Naive thymus-derived CD4-positive, alpha-beta T cell (primary cell): ENCODE results near the gene FAAP100. TPM values are rescaled to one million over a fixed set of nuclear protein-coding genes. Genes with fewer than 3 reads are reported as not detected.

ENCODE experiments used
- ATAC-seq: fragments of 150-1000 bp; cut with Tn5 transposase; 2 replicates; pipeline ENCODE4 v1.10.0; 2021; ENCODE audit warnings: mild to moderate bottlenecking, moderate library complexity
- CTCF ChIA-PET: fragments of 350-600 bp; sonication (Branson Sonifier 250); formaldehyde crosslinking; loops from one replicate; lab custom pipeline; 2021; ENCODE audit warnings: antibody characterized with exemption; lab: Charles Lee
- POLR2A ChIA-PET: fragments of 350-600 bp; sonication (Branson Sonifier 250); formaldehyde crosslinking; loops from one replicate; lab custom pipeline; 2021; ENCODE audit warnings: antibody characterized with exemption, inconsistent platforms; lab: Charles Lee
- DNase-seq, 9 donors: peaks; one replicate each; pipeline versions ENCODE4 v3.0.0 to v3.0.0-alpha.2; 2020 to 2022; ENCODE audit warnings: mixed read lengths in 1 of 9
- H3K27ac ChIP-seq: one replicate; pipeline ENCODE4 v1.7.0; 2013; ENCODE audit warnings: mild to moderate bottlenecking, low read depth, low read length, moderate library complexity
- H3K27me3 ChIP-seq, 2 donors: one replicate each; pipeline ENCODE4 v1.7.0; 2013; ENCODE audit warnings: low read length in 2 of 2, mild to moderate bottlenecking in 2 of 2, moderate library complexity in 2 of 2; ENCODE audit not compliant: control insufficient read depth in 2 of 2, insufficient read depth in 2 of 2
- H3K36me3 ChIP-seq, 3 experiments: 1 replicate in 2 of 3; 2 replicates in 1 of 3; pipeline ENCODE4 v1.7.0; 2013; ENCODE audit warnings: low read length in 3 of 3, mild to moderate bottlenecking in 3 of 3, moderate library complexity in 1 of 3; ENCODE audit not compliant: insufficient read depth in 3 of 3, control insufficient read depth in 2 of 3
- H3K4me1 ChIP-seq, 2 donors: one replicate each; pipeline ENCODE4 v1.7.0; 2013; ENCODE audit warnings: low read length in 2 of 2, mild to moderate bottlenecking in 2 of 2, moderate library complexity in 1 of 2; ENCODE audit not compliant: control insufficient read depth in 2 of 2, insufficient read depth in 2 of 2
- H3K4me3 ChIP-seq: 2 replicates; pipeline ENCODE4 v1.7.0; 2013; ENCODE audit warnings: mild to moderate bottlenecking, low read length
- H3K9me3 ChIP-seq, 3 experiments: 1 replicate in 2 of 3; 2 replicates in 1 of 3; pipeline ENCODE4 v1.7.0; 2013; ENCODE audit warnings: low read length in 3 of 3; ENCODE audit not compliant: control insufficient read depth in 2 of 3
- H3K27ac Mint-ChIP-seq, 9 donors: one replicate each; pipeline ENCODE4 v1.8.0; 2020 to 2022; ENCODE audit warnings: mixed read lengths in 9 of 9, mild to moderate bottlenecking in 8 of 9, moderate library complexity in 5 of 9, inconsistent platforms in 2 of 9
- H3K27me3 Mint-ChIP-seq, 5 donors: one replicate each; pipeline ENCODE4 v1.8.0; 2021 to 2022; ENCODE audit warnings: mixed read lengths in 5 of 5, mild to moderate bottlenecking in 1 of 5
- H3K36me3 Mint-ChIP-seq, 5 donors: one replicate each; pipeline ENCODE4 v1.8.0; 2020 to 2022; ENCODE audit warnings: mixed read lengths in 5 of 5, mild to moderate bottlenecking in 3 of 5, inconsistent platforms in 1 of 5
- H3K4me1 Mint-ChIP-seq, 7 donors: one replicate each; pipeline ENCODE4 v1.8.0; 2020 to 2022; ENCODE audit warnings: mixed read lengths in 7 of 7, mild to moderate bottlenecking in 3 of 7, inconsistent platforms in 1 of 7
- H3K4me3 Mint-ChIP-seq, 10 donors: one replicate each; pipeline ENCODE4 v1.8.0; 2020 to 2022; ENCODE audit warnings: mild to moderate bottlenecking in 10 of 10, mixed read lengths in 10 of 10, moderate library complexity in 6 of 10, inconsistent platforms in 2 of 10
- H3K9me3 Mint-ChIP-seq, 11 donors: one replicate each; pipeline ENCODE4 v1.8.0; 2020 to 2022; ENCODE audit warnings: mixed read lengths in 11 of 11, mild to moderate bottlenecking in 4 of 11, inconsistent platforms in 1 of 11, moderate library complexity in 1 of 11
- intact Hi-C, 2 donors: fragments of 100-400 bp; cut with micrococcal nuclease; formaldehyde crosslinking; loops; one replicate each; pipeline ENCODE4 v1.15.1; 2023
- polyA plus RNA-seq, 2 donors: library from polyadenylated mRNA; unstranded; fragments of 300-500 nt; fragmentation: Illumina TruSeq; gene quantifications; one replicate each; pipeline ENCODE4 v1.2.3, GENCODE V29; 2021
- total RNA-seq, 6 experiments: library from RNA in 5 of 6; stranded (reverse) in 5 of 6; gene quantifications; 1 replicate in 5 of 6; 2 replicates in 1 of 6; pipeline ENCODE4 v1.2.3 and lab custom pipeline; 2021 to 2026

Gene FAAP100
- total and polyA plus RNA-seq, 7 experiments from 2014 or later = 9.0 to 57.0 (median 37.7) TPM

DNA sequence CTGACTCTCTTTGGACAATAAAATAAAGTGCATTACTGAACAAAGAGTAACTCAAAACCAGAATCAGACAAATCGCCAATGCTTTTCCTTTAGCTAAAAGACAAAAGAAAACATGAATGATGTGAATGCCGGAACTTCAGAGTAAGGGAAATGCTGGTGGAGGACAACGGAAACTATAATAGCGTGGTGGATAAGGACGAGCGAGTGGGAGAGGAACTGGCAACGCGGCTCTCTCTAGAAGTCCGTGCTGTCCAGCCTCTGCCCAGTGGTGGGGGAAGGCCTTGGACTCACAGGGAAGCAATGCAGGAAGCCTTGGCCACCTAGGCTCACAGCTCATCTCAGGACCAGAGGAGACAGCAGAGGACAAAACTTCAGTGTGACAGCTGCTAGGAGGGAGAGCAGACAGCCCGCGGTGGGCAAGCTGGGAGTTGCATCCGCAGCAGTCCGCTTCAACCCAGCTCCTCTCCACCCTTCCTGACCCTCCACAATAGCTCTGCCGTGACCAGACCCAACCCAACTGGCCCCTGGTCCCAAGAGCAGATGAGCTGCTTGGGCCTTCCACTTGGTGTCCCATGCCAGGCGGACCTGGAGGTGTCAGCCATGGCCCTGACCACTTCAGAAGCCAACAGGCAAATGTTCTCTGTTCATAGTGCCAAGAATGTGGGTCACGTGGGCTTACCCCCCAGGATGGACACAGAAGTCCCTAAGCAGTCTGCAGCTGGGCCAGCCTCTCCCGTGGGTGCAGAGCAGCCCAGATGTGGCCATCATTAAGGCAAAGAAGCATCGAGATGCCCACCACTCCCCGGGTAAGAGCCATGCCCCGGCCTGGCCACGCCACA lies 5.3 kb upstream of the FAAP100 start:
- ChIA-PET POLR2A (interaction anchor here (0.8 to 1.0 kb wide), 2 partner anchors 9 to 19 kb away, joined by 3 read pairs; no protein-coding TSS in a partner anchor), CTCF (no interaction called here)
- Mint-ChIP-seq H3K9me3 (no peaks in the 10 kb centered on the region), H3K4me1 (peaks cover 7 to 20% (median 17%) of the 10 kb centered on the region in 7 donors), H3K27ac (peak overlapping the region in 2 of 9 donors; percentile 3 to 64), H3K27me3 (no peaks in the 10 kb centered on the region), H3K4me3 (no peak overlapping the region), H3K36me3 (peaks cover 0 to 18% (median 5%) of the 10 kb centered on the region in 5 donors)
- Histone ChIP-seq H3K4me3 (no peak overlapping the region), H3K27me3 (no peaks in the 10 kb centered on the region), H3K27ac (no peak overlapping the region), H3K4me1 (peaks cover 11 to 12% of the 10 kb centered on the region in 2 donors), H3K9me3 (no peaks in the 10 kb centered on the region), H3K36me3 (peaks cover 0 to 48% (median 3%) of the 10 kb centered on the region in 3 experiments)
- ATAC-seq (no peak), DNase-seq (no peak)
- intact Hi-C loops = loop anchor here in 1 of 2 donors (10.0 kb wide), 1 partner anchor 1103 kb away; no protein-coding TSS in a partner anchor

DNA sequence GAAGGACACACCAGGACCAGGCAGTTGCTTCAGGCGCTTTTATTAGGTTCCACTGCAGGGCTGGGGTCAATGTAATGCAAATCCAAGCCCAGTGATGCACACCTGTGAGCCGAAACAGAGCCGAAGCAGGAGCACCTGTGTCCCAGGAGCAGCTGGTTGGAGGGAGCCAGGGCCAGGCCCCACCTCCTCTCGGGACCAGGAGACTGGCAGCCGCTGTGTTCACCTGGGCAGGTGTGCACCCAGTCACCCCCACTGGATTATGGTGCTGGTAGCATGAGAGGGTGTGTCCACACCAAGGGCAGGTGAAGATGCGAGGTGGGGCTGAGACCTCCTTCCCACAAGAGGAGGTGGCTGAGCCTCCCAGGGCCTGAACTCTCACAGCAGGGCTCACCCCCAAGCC lies 4.7 kb upstream of the FAAP100 start:
- H3K9me3 Mint-ChIP-seq = no peaks in the 10 kb centered on the region

DNA sequence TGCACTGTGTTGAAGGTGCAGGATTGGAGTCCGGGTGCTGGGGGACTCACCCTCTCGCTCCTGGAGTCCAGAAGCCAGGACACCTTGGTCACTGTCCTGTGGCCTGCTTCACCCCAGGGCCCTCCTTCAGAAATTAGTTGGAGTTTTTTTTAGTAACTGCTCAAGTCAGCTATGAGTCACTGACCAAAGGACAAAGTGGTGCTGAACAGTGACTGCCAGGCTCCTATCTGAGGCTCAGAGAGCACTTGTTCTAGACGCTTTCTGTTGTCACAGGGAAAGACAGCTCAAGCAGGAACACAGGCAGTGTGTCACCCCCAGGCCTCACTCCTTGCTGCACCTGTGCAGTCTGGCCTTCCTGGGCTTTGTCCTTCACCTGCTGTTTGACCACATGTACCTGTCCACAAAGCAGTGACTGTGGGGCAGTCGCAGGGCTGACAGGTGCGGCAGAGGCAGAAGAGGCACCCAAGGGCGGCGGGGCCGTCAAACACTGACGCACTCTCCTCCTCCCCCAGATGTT lies 4.1 kb upstream of the FAAP100 start:
- peaks cover 14 to 15% of the 10 kb centered on the region in 2 donors for H3K4me1 ChIP-seq
- DNase-seq (no peak), ATAC-seq (no peak)
- Mint-ChIP-seq H3K36me3 (peaks cover 0 to 15% (median 3%) of the 10 kb centered on the region in 5 donors), H3K27ac (no peak overlapping the region), H3K27me3 (no peaks in the 10 kb centered on the region), H3K9me3 (no peaks in the 10 kb centered on the region), H3K4me1 (peaks cover 11 to 24% (median 21%) of the 10 kb centered on the region in 7 donors), H3K4me3 (no peak overlapping the region)
- peaks cover 0 to 36% (median 0%) of the 10 kb centered on the region in 3 experiments for H3K36me3 ChIP-seq
- ChIA-PET POLR2A (interaction anchor here (0.8 to 6.0 kb wide), 2 partner anchors 14 to 45 kb away, joined by 3 to 65 read pairs; partner anchors contain the start of gene ACTG1), CTCF (interaction anchor here (1.0 kb wide), 1 partner anchor 8 kb away, joined by 4 read pairs; no protein-coding TSS in a partner anchor)
- no peaks in the 10 kb centered on the region for H3K27me3 ChIP-seq
- no peaks in the 10 kb centered on the region for H3K9me3 ChIP-seq
- H3K4me3 ChIP-seq = no peak overlapping the region
- intact Hi-C loops = loop anchor here in 1 of 2 donors (10.0 kb wide), 1 partner anchor 1101 kb away; no protein-coding TSS in a partner anchor
- H3K27ac ChIP-seq = no peak overlapping the region

More for the DNA sequence above, 4.7 kb upstream of the FAAP100 start:
- H3K36me3 ChIP-seq = peaks cover 0 to 42% (median under 1%) of the 10 kb centered on the region in 3 experiments
- peaks cover 11 to 12% of the 10 kb centered on the region in 2 donors for H3K4me1 ChIP-seq
- Mint-ChIP-seq H3K4me1 (peaks cover 7 to 20% (median 17%) of the 10 kb centered on the region in 7 donors), H3K27ac (no peak overlapping the region), H3K36me3 (peaks cover 0 to 16% (median 3%) of the 10 kb centered on the region in 5 donors), H3K27me3 (no peaks in the 10 kb centered on the region), H3K4me3 (no peak overlapping the region)
- no peak overlapping the region for H3K4me3 ChIP-seq
- ChIA-PET CTCF (no interaction called here), POLR2A (interaction anchor here (0.8 to 1.0 kb wide), 2 partner anchors 10 to 19 kb away, joined by 3 read pairs; no protein-coding TSS in a partner anchor)
- H3K27me3 ChIP-seq = no peaks in the 10 kb centered on the region
- no peaks in the 10 kb centered on the region for H3K9me3 ChIP-seq
- no peak overlapping the region for H3K27ac ChIP-seq
- no peak for DNase-seq
- intact Hi-C loops = loop anchor here in 1 of 2 donors (10.0 kb wide), 1 partner anchor 1102 kb away; no protein-coding TSS in a partner anchor
- no peak for ATAC-seq

DNA sequence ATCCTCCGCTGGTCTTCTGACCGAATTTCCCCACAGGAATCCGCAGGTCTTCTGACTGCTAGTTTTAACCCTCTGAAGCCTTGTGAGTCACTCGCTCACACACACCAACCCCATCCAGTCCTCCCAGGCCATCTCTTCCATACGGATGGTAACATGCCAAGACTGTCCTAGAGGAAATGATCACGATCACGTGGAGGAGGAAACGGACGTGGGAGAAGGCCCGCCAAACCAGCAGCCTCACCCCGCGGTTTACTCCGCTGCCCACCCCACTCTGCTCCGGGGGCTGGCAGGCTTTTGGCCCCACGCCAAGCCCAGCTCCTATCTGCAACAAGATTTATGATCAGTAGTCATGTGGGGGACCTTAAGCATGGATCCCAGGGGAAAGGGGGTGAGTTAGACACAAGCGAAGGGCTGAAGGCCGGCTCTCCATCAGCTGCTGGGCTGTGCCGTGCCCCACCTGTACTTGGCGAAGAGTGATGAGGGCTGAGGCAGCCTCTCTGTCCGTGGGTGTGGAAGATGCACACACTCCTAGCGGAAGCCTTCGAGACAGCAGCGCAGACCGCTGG lies 1.5 kb upstream of the FAAP100 start:
- H3K36me3 Mint-ChIP-seq = peaks cover 0 to 19% (median 8%) of the 10 kb centered on the region in 5 donors
- Histone ChIP-seq H3K4me1 (peaks cover 17% of the 10 kb centered on the region in 2 donors), H3K27me3 (no peaks in the 10 kb centered on the region), H3K4me3 (peak overlapping the region; percentile 77), H3K27ac (peak overlapping the region; percentile 95), H3K36me3 (peaks cover 0 to 30% (median 3%) of the 10 kb centered on the region in 3 experiments), H3K9me3 (no peaks in the 10 kb centered on the region)
- DNase-seq (no peak), ATAC-seq (no peak)
- CTCF ChIA-PET = no interaction called here
- peaks cover 16 to 41% (median 36%) of the 10 kb centered on the region in 7 donors for H3K4me1 Mint-ChIP-seq
- H3K4me3 Mint-ChIP-seq = peak overlapping the region; percentile 88 to 93 (median 90)
- intact Hi-C loops = loop anchor here (1.0 to 10.0 kb wide), 17 partner anchors 34 to 1291 kb away; partner anchors contain the start of genes MRPL12 (in 2 of the 2), SLC38A10 (in 2 of the 2), ACTG1 (in 1 of the 2) and ARL16 (in 1 of the 2)
- POLR2A ChIA-PET = interaction anchor here (3.0 to 6.0 kb wide), 2 partner anchors 35 to 43 kb away, joined by 27 to 65 read pairs; partner anchors contain the start of gene ACTG1
- H3K27ac Mint-ChIP-seq = peak overlapping the region; percentile 69 to 95 (median 92)
- no peaks in the 10 kb centered on the region for H3K9me3 Mint-ChIP-seq
- no peaks in the 10 kb centered on the region for H3K27me3 Mint-ChIP-seq

DNA sequence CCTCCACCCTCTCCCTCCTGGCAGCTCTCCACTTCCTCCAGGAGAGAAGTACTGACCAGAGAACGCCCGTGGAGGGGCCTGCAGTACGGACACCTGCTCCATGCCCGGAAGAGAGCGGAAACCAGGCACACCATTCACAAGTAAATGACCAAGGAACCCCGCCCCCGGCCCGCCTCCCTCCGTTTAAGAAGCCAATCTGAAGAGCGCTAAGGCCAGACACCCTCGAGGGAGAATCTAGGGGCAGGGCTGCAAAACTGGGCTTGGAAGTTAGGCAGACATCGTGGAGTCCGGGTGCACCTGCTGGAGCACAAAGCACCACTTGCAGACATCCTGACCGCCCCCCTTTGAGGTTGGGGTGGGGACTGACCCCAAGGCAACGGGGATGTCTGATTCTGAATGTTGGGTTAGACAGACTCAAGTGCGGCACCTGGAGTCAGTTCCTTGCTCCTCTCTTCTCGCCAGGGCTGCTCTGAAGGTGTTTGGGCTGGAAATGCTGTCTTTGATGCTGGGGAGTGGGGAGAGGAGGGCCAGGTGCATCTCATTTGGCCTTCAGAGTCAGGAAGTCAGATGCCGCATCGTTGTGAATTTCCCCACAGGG lies 964 bp upstream of the FAAP100 start:
- Mint-ChIP-seq H3K27ac (peak overlapping the region; percentile 69 to 95 (median 92)), H3K9me3 (no peaks in the 10 kb centered on the region), H3K27me3 (no peaks in the 10 kb centered on the region), H3K4me3 (peak overlapping the region; percentile 88 to 93 (median 90)), H3K36me3 (peaks cover 0 to 17% (median 8%) of the 10 kb centered on the region in 5 donors), H3K4me1 (peaks cover 16 to 41% (median 36%) of the 10 kb centered on the region in 7 donors)
- intact Hi-C loops = loop anchor here (1.0 to 10.0 kb wide), 17 partner anchors 34 to 1291 kb away; partner anchors contain the start of genes MRPL12 (in 2 of the 2), SLC38A10 (in 2 of the 2), ACTG1 (in 1 of the 2) and ARL16 (in 1 of the 2)
- CTCF ChIA-PET = interaction anchor here (0.7 to 1.6 kb wide), 5 partner anchors 14 to 300 kb away, joined by 3 to 7 read pairs (median 4); no protein-coding TSS in a partner anchor
- Histone ChIP-seq H3K27ac (peak overlapping the region; percentile 95), H3K36me3 (peaks cover 0 to 27% (median 3%) of the 10 kb centered on the region in 3 experiments), H3K4me1 (peaks cover 17% of the 10 kb centered on the region in 2 donors), H3K4me3 (peak overlapping the region; percentile 77), H3K27me3 (no peaks in the 10 kb centered on the region), H3K9me3 (no peaks in the 10 kb centered on the region)
- DNase-seq (peak; percentile 34 to 83 (median 75)), ATAC-seq (peak; percentile 77)
- POLR2A ChIA-PET = interaction anchor here (0.8 to 6.0 kb wide), 10 partner anchors 11 to 258 kb away, joined by 3 to 65 read pairs (median 6); partner anchors contain the start of genes ACTG1 and SLC38A10
